C4-2B (cell line): ENCODE measurements around the gene TBX2.

ENCODE experiments used
- H3K27ac ChIP-seq: fragments of 450-650 bp; 2 replicates; pipeline ENCODE4 v1.5.1; 2017
- ZFX ChIP-seq: fragments of 450-650 bp; IDR thresholded peaks from 2 replicates; pipeline ENCODE4 v1.6.1; 2017
- TF ChIP-seq, protein P1 (sequence below): fragments of 450-650 bp; conservative IDR thresholded peaks from 2 replicates; pipeline ENCODE4 v1.5.1; 2017; ENCODE audit warnings: mild to moderate bottlenecking

Gene TBX2

DNA sequence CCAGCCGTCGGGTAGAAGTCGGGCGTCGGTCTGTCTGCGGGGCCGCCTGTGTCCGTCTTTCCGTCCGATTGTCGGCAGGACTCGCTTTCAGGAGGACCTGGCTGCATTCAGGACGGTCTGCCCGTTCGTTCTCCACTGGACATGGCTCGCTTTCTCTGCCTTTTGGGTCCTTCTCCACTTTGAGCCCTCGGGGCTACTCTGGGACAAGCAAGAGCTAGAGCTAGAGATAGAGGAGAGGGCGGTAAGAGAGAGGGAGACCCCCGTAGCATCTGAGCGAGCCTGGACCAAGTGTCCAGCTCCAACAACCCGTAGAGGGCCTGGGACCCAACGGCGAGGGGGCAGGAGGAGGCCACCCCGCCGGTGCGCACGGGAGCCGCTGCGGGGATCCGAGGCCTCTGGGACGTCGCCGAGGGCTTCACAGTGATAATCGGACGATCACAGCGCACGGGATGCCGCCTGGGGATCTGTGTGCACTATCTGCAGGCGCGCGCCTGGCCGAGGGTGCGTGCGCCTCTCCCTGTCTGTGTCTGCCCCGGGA is 57.1 kb downstream of the TBX2 start:
- TF ChIP-seq ZFX: no peak
- TF ChIP-seq, protein P1, sequence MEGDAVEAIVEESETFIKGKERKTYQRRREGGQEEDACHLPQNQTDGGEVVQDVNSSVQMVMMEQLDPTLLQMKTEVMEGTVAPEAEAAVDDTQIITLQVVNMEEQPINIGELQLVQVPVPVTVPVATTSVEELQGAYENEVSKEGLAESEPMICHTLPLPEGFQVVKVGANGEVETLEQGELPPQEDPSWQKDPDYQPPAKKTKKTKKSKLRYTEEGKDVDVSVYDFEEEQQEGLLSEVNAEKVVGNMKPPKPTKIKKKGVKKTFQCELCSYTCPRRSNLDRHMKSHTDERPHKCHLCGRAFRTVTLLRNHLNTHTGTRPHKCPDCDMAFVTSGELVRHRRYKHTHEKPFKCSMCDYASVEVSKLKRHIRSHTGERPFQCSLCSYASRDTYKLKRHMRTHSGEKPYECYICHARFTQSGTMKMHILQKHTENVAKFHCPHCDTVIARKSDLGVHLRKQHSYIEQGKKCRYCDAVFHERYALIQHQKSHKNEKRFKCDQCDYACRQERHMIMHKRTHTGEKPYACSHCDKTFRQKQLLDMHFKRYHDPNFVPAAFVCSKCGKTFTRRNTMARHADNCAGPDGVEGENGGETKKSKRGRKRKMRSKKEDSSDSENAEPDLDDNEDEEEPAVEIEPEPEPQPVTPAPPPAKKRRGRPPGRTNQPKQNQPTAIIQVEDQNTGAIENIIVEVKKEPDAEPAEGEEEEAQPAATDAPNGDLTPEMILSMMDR: no peak
- no peak overlapping the region for H3K27ac ChIP-seq

- H3K27ac ChIP-seq: no peak overlapping the region
- no peak for TF ChIP-seq ZFX
- TF ChIP-seq, protein P1: no peak
Measured at GRCh38 chr17:61457226-61457983, 57.8 kb downstream of the TBX2 start.

GRCh38 chr17:61458000-61458399 is 58.4 kb downstream of the TBX2 start:
- TF ChIP-seq ZFX: no peak
- TF ChIP-seq, protein P1: no peak
- H3K27ac ChIP-seq: no peak overlapping the region

- TF ChIP-seq, protein P1: no peak
- TF ChIP-seq ZFX: no peak
- H3K27ac ChIP-seq: no peak overlapping the region
Measured at GRCh38 chr17:61458421-61459141, 58.9 kb downstream of the TBX2 start.
